Activated B cell treated with CpG ODN at 0.5 μM for 24 hours (primary cell): ENCODE results near the gene SLC16A10. TPM values are rescaled to one million over a fixed set of nuclear protein-coding genes. Genes with fewer than 3 reads are reported as not detected.

Experiments
- ATAC-seq: fragments of 200-7000 bp; cut with Tn5 transposase; one replicate; pipeline ENCODE4 v1.10.0; 2021; ENCODE audit warnings: low read depth, mild to moderate bottlenecking, moderate library complexity
- CTCF ChIA-PET: fragments of 350-600 bp; sonication (Branson Sonifier 250); formaldehyde crosslinking; loops from one replicate; lab custom pipeline; 2021; ENCODE audit warnings: antibody characterized with exemption; lab: Charles Lee
- POLR2A ChIA-PET: fragments of 350-600 bp; sonication (Branson Sonifier 250); formaldehyde crosslinking; loops from one replicate; lab custom pipeline; 2021; ENCODE audit warnings: antibody characterized with exemption; lab: Charles Lee
- DNase-seq: peaks from one replicate; pipeline ENCODE4 v3.0.0; 2022
- H3K27ac Mint-ChIP-seq: one replicate; pipeline ENCODE4 v1.8.0; 2020; ENCODE audit warnings: mixed read lengths
- H3K27me3 Mint-ChIP-seq: one replicate; pipeline ENCODE4 v1.8.0; 2021; ENCODE audit warnings: mixed read lengths
- H3K36me3 Mint-ChIP-seq: one replicate; pipeline ENCODE4 v1.8.0; 2021; ENCODE audit warnings: low read depth, mixed read lengths
- H3K4me1 Mint-ChIP-seq: one replicate; pipeline ENCODE4 v1.8.0; 2021; ENCODE audit warnings: mixed read lengths
- H3K4me3 Mint-ChIP-seq: one replicate; pipeline ENCODE4 v1.8.0; 2020; ENCODE audit warnings: mild to moderate bottlenecking, mixed read lengths
- H3K9me3 Mint-ChIP-seq: one replicate; pipeline ENCODE4 v1.8.0; 2020; ENCODE audit warnings: mixed read lengths
- intact Hi-C: fragments of 100-400 bp; cut with micrococcal nuclease; formaldehyde crosslinking; loops from one replicate; pipeline ENCODE4 v1.15.1; 2024
- total RNA-seq: library from RNA; stranded (reverse); gene quantifications from 2 replicates; pipeline ENCODE4 v1.2.3, GENCODE V29; 2022
- TF ChIP-seq, protein P1 (sequence below): fragments of 200-600 bp; IDR thresholded peaks from one replicate; pipeline ENCODE4 v1.8.0; 2022; ENCODE audit warnings: antibody characterized with exemption, mild to moderate bottlenecking

SLC16A10 gene
- total RNA-seq, result 0.02 and 0.13 TPM in 2 replicates

- no peaks in the 10 kb centered on the region for H3K9me3 Mint-ChIP-seq
- ChIA-PET POLR2A (no interaction called here), CTCF (no interaction called here)
- intact Hi-C loops, result no loop called here
- peak; percentile 65 for DNase-seq
- peaks cover 18% of the 10 kb centered on the region for H3K4me1 Mint-ChIP-seq
- TF ChIP-seq, protein P1, sequence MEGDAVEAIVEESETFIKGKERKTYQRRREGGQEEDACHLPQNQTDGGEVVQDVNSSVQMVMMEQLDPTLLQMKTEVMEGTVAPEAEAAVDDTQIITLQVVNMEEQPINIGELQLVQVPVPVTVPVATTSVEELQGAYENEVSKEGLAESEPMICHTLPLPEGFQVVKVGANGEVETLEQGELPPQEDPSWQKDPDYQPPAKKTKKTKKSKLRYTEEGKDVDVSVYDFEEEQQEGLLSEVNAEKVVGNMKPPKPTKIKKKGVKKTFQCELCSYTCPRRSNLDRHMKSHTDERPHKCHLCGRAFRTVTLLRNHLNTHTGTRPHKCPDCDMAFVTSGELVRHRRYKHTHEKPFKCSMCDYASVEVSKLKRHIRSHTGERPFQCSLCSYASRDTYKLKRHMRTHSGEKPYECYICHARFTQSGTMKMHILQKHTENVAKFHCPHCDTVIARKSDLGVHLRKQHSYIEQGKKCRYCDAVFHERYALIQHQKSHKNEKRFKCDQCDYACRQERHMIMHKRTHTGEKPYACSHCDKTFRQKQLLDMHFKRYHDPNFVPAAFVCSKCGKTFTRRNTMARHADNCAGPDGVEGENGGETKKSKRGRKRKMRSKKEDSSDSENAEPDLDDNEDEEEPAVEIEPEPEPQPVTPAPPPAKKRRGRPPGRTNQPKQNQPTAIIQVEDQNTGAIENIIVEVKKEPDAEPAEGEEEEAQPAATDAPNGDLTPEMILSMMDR, result no peak
- ATAC-seq, result peak; percentile 92
- no peaks in the 10 kb centered on the region for H3K36me3 Mint-ChIP-seq
- peak within 1 kb of the TSS; percentile 88 for H3K4me3 Mint-ChIP-seq
- peaks cover 24% of the 10 kb centered on the region for H3K27me3 Mint-ChIP-seq
- no peak within 1 kb of the TSS for H3K27ac Mint-ChIP-seq
These were observed at the start of gene SLC16A10 for GRCh38 chr6:111087106-111087835. Gene SLC16A10 (plus strand): TSS chr6:111087503. CDS start chr6:111087753, 250 bp downstream.

DNA sequence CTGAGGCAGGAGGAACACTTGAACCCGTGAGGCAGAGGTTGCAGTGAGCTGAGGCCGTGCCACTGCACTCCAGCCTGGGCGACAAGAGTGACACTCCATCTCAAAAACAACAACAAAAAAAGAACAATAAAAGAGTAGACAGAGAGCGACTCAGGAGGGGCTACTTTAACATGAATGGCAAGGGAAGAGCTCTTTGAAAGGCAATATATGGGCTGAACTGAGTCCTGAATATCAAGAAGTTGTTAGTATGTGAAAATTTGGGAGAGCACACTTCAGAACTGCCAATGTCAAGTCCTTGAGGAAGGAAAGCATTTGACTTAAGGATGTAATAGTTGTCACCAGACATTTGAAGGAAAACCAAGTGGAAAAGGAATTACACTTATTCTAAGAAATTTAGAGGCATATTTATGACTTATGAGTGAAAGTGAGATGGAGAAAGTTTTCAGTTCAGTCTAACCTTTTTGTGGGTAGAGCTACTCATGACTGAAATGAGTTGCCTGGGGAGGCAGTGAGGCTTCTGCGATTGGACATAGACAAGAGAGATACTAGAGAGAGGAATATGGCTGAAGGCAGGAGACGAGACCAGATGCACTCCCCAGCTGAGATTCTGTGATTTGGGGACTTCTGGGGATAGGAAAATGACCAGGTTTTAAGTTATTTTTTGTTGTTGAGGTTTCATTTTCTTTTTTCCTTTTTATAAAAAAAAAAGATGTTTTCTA is 48.6 kb upstream of the SLC16A10 start:
- intact Hi-C loops, result no loop called here
- ChIA-PET CTCF (no interaction called here), POLR2A (no interaction called here)
- H3K4me3 Mint-ChIP-seq, result no peak overlapping the region
- H3K27ac Mint-ChIP-seq, result no peak overlapping the region
- H3K9me3 Mint-ChIP-seq, result no peaks in the 10 kb centered on the region
- ATAC-seq, result no peak
- no peaks in the 10 kb centered on the region for H3K27me3 Mint-ChIP-seq
- TF ChIP-seq, protein P1, result no peak
- DNase-seq, result no peak
- H3K36me3 Mint-ChIP-seq, result no peaks in the 10 kb centered on the region
- H3K4me1 Mint-ChIP-seq, result no peaks in the 10 kb centered on the region

DNA sequence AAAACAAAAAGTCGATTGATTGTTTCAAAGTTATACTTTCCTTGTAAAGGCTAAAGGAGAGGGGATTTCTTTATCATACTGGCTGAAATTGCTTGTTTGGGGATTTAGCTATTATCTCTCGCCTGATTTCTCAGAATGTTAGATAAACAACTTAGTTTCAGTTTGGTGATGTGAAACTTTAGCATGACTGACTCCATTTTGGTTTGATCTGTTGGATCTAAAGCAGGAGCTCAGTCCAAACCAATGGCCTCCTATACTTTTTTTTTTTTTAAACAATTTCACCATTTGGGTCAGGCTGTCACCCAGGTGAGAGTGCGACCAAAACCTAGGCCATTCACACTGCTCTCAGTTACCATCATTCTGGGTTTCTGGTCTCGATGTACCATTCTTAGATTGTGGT is 45.4 kb upstream of the SLC16A10 start:
- no peaks in the 10 kb centered on the region for H3K27me3 Mint-ChIP-seq

GRCh38 chr6:111047244-111047643 is 40.1 kb upstream of the SLC16A10 start:
- CTCF ChIA-PET, result no interaction called here
- TF ChIP-seq, protein P1, result no peak

More for the DNA sequence above, 45.4 kb upstream of the SLC16A10 start:
- no peak for DNase-seq
- H3K27ac Mint-ChIP-seq, result no peak overlapping the region
- no peaks in the 10 kb centered on the region for H3K9me3 Mint-ChIP-seq
- ChIA-PET CTCF (no interaction called here), POLR2A (no interaction called here)
- TF ChIP-seq, protein P1, result no peak
- no peak for ATAC-seq
- intact Hi-C loops, result no loop called here
- no peak overlapping the region for H3K4me3 Mint-ChIP-seq
- no peaks in the 10 kb centered on the region for H3K4me1 Mint-ChIP-seq
- H3K36me3 Mint-ChIP-seq, result no peaks in the 10 kb centered on the region

DNA sequence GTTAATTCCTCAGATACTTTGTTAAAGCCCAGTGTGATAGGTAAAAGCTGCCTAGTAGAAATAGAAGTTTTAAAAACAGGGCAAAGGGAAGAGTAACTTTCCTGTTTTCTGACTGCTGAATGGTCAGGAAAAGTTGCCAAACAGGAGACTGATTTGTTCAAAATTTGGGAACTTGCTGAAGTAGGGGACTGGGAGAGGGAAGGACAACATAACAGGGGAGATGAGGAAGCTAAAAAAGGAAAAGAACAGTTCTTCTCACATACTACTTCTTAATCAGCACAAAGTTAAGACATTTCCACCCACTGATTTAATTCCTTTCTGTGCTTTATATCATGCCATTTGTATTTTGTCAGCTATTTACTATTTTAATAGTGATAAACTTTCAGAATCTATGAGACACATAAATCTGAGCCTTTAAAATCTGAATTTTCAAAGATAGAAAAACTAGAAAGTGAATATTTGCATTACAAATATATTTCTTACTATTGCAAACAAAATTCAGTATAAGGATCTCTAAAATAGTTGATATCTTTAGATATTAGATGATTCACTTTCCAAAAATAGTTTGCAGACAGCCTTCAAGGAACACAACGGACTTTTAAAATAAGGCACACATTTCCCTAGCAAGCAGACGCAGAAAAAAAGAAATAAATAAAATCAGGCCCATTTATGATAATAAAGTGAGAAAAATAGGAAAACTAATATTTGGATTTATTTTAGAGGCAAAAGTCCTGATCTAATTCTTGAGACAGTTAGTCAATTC is 36.9 kb upstream of the SLC16A10 start:
- CTCF ChIA-PET, result no interaction called here
- POLR2A ChIA-PET, result no interaction called here
- DNase-seq, result no peak
- Mint-ChIP-seq H3K27me3 (no peaks in the 10 kb centered on the region), H3K4me3 (no peak overlapping the region), H3K27ac (no peak overlapping the region), H3K36me3 (no peaks in the 10 kb centered on the region), H3K9me3 (no peaks in the 10 kb centered on the region), H3K4me1 (no peaks in the 10 kb centered on the region)
- ATAC-seq, result no peak
- intact Hi-C loops, result no loop called here
- TF ChIP-seq, protein P1, result no peak

More at GRCh38 chr6:111047244-111047643, 40.1 kb upstream of the SLC16A10 start:
- Mint-ChIP-seq H3K27ac (no peak overlapping the region), H3K4me1 (no peaks in the 10 kb centered on the region), H3K27me3 (no peaks in the 10 kb centered on the region), H3K4me3 (no peak overlapping the region), H3K9me3 (no peaks in the 10 kb centered on the region), H3K36me3 (no peaks in the 10 kb centered on the region)
- ATAC-seq (no peak), DNase-seq (no peak)
- intact Hi-C loops, result no loop called here
- POLR2A ChIA-PET, result no interaction called here
